HL-60 (cell line): Measurements from ENCODE around the gene PRKCE.

Experiments
- DNase-seq, 2 experiments: peaks; one replicate each; pipeline ENCODE4 v3.0.0-alpha.2; 2010 to 2020; ENCODE audit warnings: low read depth in 1 of 2, low spot score in 1 of 2
- H3K27ac ChIP-seq: fragments of 250-450 bp; sonication (Bioruptor Pico); replicated peaks from 2 replicates; pipeline ENCODE4 v1.5.1; 2020; ENCODE audit warnings: mild to moderate bottlenecking, moderate library complexity
- H3K27me3 ChIP-seq: fragments of 250-450 bp; sonication (Bioruptor Pico); 2 replicates; pipeline ENCODE4 v1.5.1; 2021; ENCODE audit warnings: mild to moderate bottlenecking, moderate library complexity; ENCODE audit not compliant: insufficient read depth, poor library complexity, severe bottlenecking
- H3K4me3 ChIP-seq: replicated peaks from 2 replicates; pipeline ENCODE4 v1.5.1; 2011; ENCODE audit warnings: mild to moderate bottlenecking, control low read depth, low read length; ENCODE audit not compliant: insufficient read depth
- CTCF ChIP-seq: IDR thresholded peaks from one replicate; pipeline ENCODE4 v1.5.1; 2011; ENCODE audit warnings: low read length, control low read depth, inconsistent platforms; ENCODE audit not compliant: insufficient read depth
- GABPA ChIP-seq: IDR thresholded peaks from 2 replicates; pipeline ENCODE4 v1.6.1; 2012; ENCODE audit warnings: low read depth
- POLR2AphosphoS5 ChIP-seq: IDR thresholded peaks from 2 replicates; pipeline ENCODE4 v1.6.1; 2012; ENCODE audit warnings: low read depth
- REST ChIP-seq: IDR thresholded peaks from 2 replicates; pipeline ENCODE4 v1.6.1; 2012; ENCODE audit warnings: low read depth; ENCODE audit not compliant: insufficient replicate concordance
- SPI1 ChIP-seq: IDR thresholded peaks from 2 replicates; pipeline ENCODE4 v1.6.1; 2012; ENCODE audit warnings: low read depth, mild to moderate bottlenecking, borderline replicate concordance

PRKCE gene

GRCh38 chr2:45826884-45827635, 175.6 kb downstream of the PRKCE start:
- Histone ChIP-seq H3K27me3 (no peaks in the 10 kb centered on the region), H3K4me3 (no peak overlapping the region), H3K27ac (no peak overlapping the region)
- DNase-seq: no peak
- no peak for TF ChIP-seq SPI1
- TF ChIP-seq REST: no peak
- TF ChIP-seq GABPA: no peak
- no peak for TF ChIP-seq POLR2AphosphoS5
- TF ChIP-seq CTCF: no peak

- H3K27me3 ChIP-seq: no peaks in the 10 kb centered on the region
- no peak overlapping the region for H3K4me3 ChIP-seq
- DNase-seq: no peak
- TF ChIP-seq POLR2AphosphoS5 (no peak), CTCF (no peak), REST (no peak), SPI1 (no peak), GABPA (no peak)
- no peak overlapping the region for H3K27ac ChIP-seq
Observed at GRCh38 chr2:45830322-45830721, 178.8 kb downstream of the PRKCE start.

- H3K4me3 ChIP-seq: no peak overlapping the region
- TF ChIP-seq GABPA (no peak), REST (no peak), POLR2AphosphoS5 (no peak), SPI1 (no peak), CTCF (no peak)
- H3K27me3 ChIP-seq: no peaks in the 10 kb centered on the region
- H3K27ac ChIP-seq: no peak overlapping the region
- no peak for DNase-seq
Observed at GRCh38 chr2:45833301-45833967, 182.0 kb downstream of the PRKCE start.
